HG03439 (cell line): ENCODE results near the gene CCL27.

Experiments
- ATAC-seq: cut with Tn5 transposase; IDR thresholded peaks from one replicate; pipeline ENCODE4 v1.9.1; 2021; ENCODE audit warnings: mild to moderate bottlenecking, moderate library complexity; ENCODE audit not compliant: unreplicated experiment

Gene CCL27

GRCh38 chr9:34662526-34663302 is at the start of gene CCL27:
TSS of gene CCL27 (minus strand) at chr9:34662657. CDS start at chr9:34662633, 24 bp downstream.
- ATAC-seq, result no peak

- ATAC-seq, result no peak
These were observed 49.7 kb upstream of the CCL27 start for GRCh38 chr9:34712140-34712539.

GRCh38 chr9:34710023-34710422 is 47.6 kb upstream of the CCL27 start, which contains the start of gene CCL21:
TSS of gene CCL21 (minus strand) at chr9:34710136. CDS start at chr9:34710066, 70 bp downstream.
- no peak for ATAC-seq

- no peak for ATAC-seq
These were observed 46.9 kb upstream of the CCL27 start for GRCh38 chr9:34709196-34709978.

GRCh38 chr9:34707130-34707529 is 44.7 kb upstream of the CCL27 start:
- no peak for ATAC-seq

- peak; percentile 76 for ATAC-seq
These were observed 39.6 kb upstream of the CCL27 start for GRCh38 chr9:34701769-34702736.

GRCh38 chr9:34701023-34701768 is 38.7 kb upstream of the CCL27 start:
- ATAC-seq, result no peak

GRCh38 chr9:34694811-34695210 is 32.4 kb upstream of the CCL27 start:
- ATAC-seq, result no peak

- ATAC-seq, result no peak
These were observed 31.1 kb upstream of the CCL27 start for GRCh38 chr9:34693560-34693959.

GRCh38 chr9:34691936-34692315 is 29.5 kb upstream of the CCL27 start:
- no peak for ATAC-seq

GRCh38 chr9:34690983-34691935 is 28.8 kb upstream of the CCL27 start, which contains the start of gene CCL19:
TSS of gene CCL19 (minus strand) at chr9:34691276. CDS start at chr9:34691139, 137 bp downstream.
- no peak for ATAC-seq

- no peak for ATAC-seq
These were observed 27.1 kb upstream of the CCL27 start for GRCh38 chr9:34689512-34689911.

GRCh38 chr9:34689116-34689470 is 26.6 kb upstream of the CCL27 start:
- no peak for ATAC-seq

GRCh38 chr9:34688329-34689115 is 26.1 kb upstream of the CCL27 start:
- no peak for ATAC-seq

GRCh38 chr9:34687276-34688030 is 25.0 kb upstream of the CCL27 start:
- ATAC-seq, result no peak

GRCh38 chr9:34686732-34687131 is 24.3 kb upstream of the CCL27 start:
- no peak for ATAC-seq

- no peak for ATAC-seq
These were observed 23.8 kb upstream of the CCL27 start for GRCh38 chr9:34686231-34686630.

GRCh38 chr9:34685591-34685990 is 23.1 kb upstream of the CCL27 start:
- no peak for ATAC-seq
